Epithelial cell of prostate (primary cell): ENCODE data around the gene BCL11B.

Experiments used
- DNase-seq: peaks from one replicate; pipeline ENCODE4 v3.0.0-alpha.2; 2011; ENCODE audit warnings: low read depth, low spot score
- H3K27ac ChIP-seq: fragments of 450-650 bp; 2 replicates; pipeline ENCODE4 v1.5.1; 2017; ENCODE audit warnings: mild to moderate bottlenecking

BCL11B gene

GRCh38 chr14:99174770-99175319 lies 97.2 kb downstream of the BCL11B start:
- DNase-seq = no peak
- H3K27ac ChIP-seq = no peak overlapping the region

- no peak for DNase-seq
- no peak overlapping the region for H3K27ac ChIP-seq
These were observed 97.8 kb downstream of the BCL11B start for GRCh38 chr14:99174081-99174769.

GRCh38 chr14:99173506-99173905 lies 98.5 kb downstream of the BCL11B start:
- DNase-seq = no peak
- H3K27ac ChIP-seq = no peak overlapping the region

- no peak overlapping the region for H3K27ac ChIP-seq
- no peak for DNase-seq
These were observed 98.9 kb downstream of the BCL11B start for GRCh38 chr14:99173086-99173485.

- no peak for DNase-seq
- no peak overlapping the region for H3K27ac ChIP-seq
These were observed 100.6 kb downstream of the BCL11B start for GRCh38 chr14:99171396-99171795.

GRCh38 chr14:99169776-99170356 lies 102.1 kb downstream of the BCL11B start:
- DNase-seq = no peak
- no peak overlapping the region for H3K27ac ChIP-seq

- DNase-seq = no peak
- no peak overlapping the region for H3K27ac ChIP-seq
These were observed 103.7 kb downstream of the BCL11B start for GRCh38 chr14:99168330-99168729.

- H3K27ac ChIP-seq = no peak overlapping the region
- DNase-seq = no peak
These were observed 105.5 kb downstream of the BCL11B start for GRCh38 chr14:99166506-99166905.

GRCh38 chr14:99164712-99165111 lies 107.3 kb downstream of the BCL11B start:
- H3K27ac ChIP-seq = no peak overlapping the region
- no peak for DNase-seq

GRCh38 chr14:99163446-99163845 lies 108.6 kb downstream of the BCL11B start:
- no peak overlapping the region for H3K27ac ChIP-seq
- DNase-seq = no peak

- DNase-seq = no peak
- no peak overlapping the region for H3K27ac ChIP-seq
These were observed 112.4 kb downstream of the BCL11B start for GRCh38 chr14:99159341-99160340.

- no peak for DNase-seq
- H3K27ac ChIP-seq = no peak overlapping the region
These were observed 113.3 kb downstream of the BCL11B start for GRCh38 chr14:99158646-99159165.

- no peak overlapping the region for H3K27ac ChIP-seq
- no peak for DNase-seq
These were observed 113.8 kb downstream of the BCL11B start for GRCh38 chr14:99158150-99158549.

GRCh38 chr14:99157676-99158075 lies 114.3 kb downstream of the BCL11B start:
- DNase-seq = no peak
- H3K27ac ChIP-seq = no peak overlapping the region

- DNase-seq = no peak
- no peak overlapping the region for H3K27ac ChIP-seq
These were observed 114.8 kb downstream of the BCL11B start for GRCh38 chr14:99157246-99157645.

- no peak overlapping the region for H3K27ac ChIP-seq
- no peak for DNase-seq
These were observed 115.2 kb downstream of the BCL11B start for GRCh38 chr14:99156814-99157213.

GRCh38 chr14:99156090-99156425 lies 115.9 kb downstream of the BCL11B start:
- no peak overlapping the region for H3K27ac ChIP-seq

GRCh38 chr14:99155173-99156089 lies 116.6 kb downstream of the BCL11B start:
- no peak overlapping the region for H3K27ac ChIP-seq
- no peak for DNase-seq

More at GRCh38 chr14:99156090-99156425, 115.9 kb downstream of the BCL11B start:
- no peak for DNase-seq

GRCh38 chr14:99150236-99150635 lies 121.8 kb downstream of the BCL11B start:
- no peak for DNase-seq
- no peak overlapping the region for H3K27ac ChIP-seq
